GF-D8 (cell line): ENCODE results near the gene ADAT1.
"Not testable (repeated sequence)": the region's sequence is repeated elsewhere in the genome, so short reads cannot be mapped to it uniquely, and the experiment has no call there.

Experiments used
- DNase-seq: peaks from one replicate; lab custom pipeline; 2025; lab: John Stamatoyannopoulos, UW

Gene ADAT1

GRCh38 chr16:75620326-75621169, 2.5 kb downstream of the ADAT1 start:
- DNase-seq: peak; percentile 5

- DNase-seq: no peak
Observed at GRCh38 chr16:75618780-75619179, 4.3 kb downstream of the ADAT1 start.

- no peak for DNase-seq
Observed at GRCh38 chr16:75617121-75617520, 6.0 kb downstream of the ADAT1 start.

GRCh38 chr16:75616521-75617010, 6.5 kb downstream of the ADAT1 start:
- DNase-seq: no peak

GRCh38 chr16:75615619-75616018, 7.5 kb downstream of the ADAT1 start:
- no peak for DNase-seq

GRCh38 chr16:75614066-75614897, 8.8 kb downstream of the ADAT1 start:
- DNase-seq: no peak

- DNase-seq: no peak
Observed at GRCh38 chr16:75606507-75606906, 16.6 kb downstream of the ADAT1 start.

- DNase-seq: no peak
Observed at GRCh38 chr16:75603241-75603640, 19.8 kb downstream of the ADAT1 start.

- DNase-seq: no peak
Observed at GRCh38 chr16:75599452-75600277, 23.4 kb downstream of the ADAT1 start.

GRCh38 chr16:75593825-75594820, 29.0 kb downstream of the ADAT1 start:
- DNase-seq: peak; percentile 80

- no peak for DNase-seq
Observed at GRCh38 chr16:75593308-75593707, 29.8 kb downstream of the ADAT1 start.

GRCh38 chr16:75591927-75592326, 31.2 kb downstream of the ADAT1 start:
- DNase-seq: not testable (repeated sequence)

GRCh38 chr16:75590920-75591843, 31.9 kb downstream of the ADAT1 start:
- no peak for DNase-seq

GRCh38 chr16:75589306-75589705, 33.8 kb downstream of the ADAT1 start:
- DNase-seq: no peak

- DNase-seq: no peak
Observed at GRCh38 chr16:75588716-75589115, 34.4 kb downstream of the ADAT1 start.

GRCh38 chr16:75584108-75584507, 39.0 kb downstream of the ADAT1 start:
- no peak for DNase-seq

GRCh38 chr16:75579281-75579834, 43.7 kb downstream of the ADAT1 start:
- DNase-seq: no peak

GRCh38 chr16:75578725-75579124, 44.4 kb downstream of the ADAT1 start:
- DNase-seq: no peak

GRCh38 chr16:75578212-75578611, 44.9 kb downstream of the ADAT1 start:
- no peak for DNase-seq
